ENCODE results near the gene WDR6. TPM values are rescaled to one million over a fixed set of nuclear protein-coding genes. Genes with fewer than 3 reads are reported as not detected.

The WDR6 gene, protein sequence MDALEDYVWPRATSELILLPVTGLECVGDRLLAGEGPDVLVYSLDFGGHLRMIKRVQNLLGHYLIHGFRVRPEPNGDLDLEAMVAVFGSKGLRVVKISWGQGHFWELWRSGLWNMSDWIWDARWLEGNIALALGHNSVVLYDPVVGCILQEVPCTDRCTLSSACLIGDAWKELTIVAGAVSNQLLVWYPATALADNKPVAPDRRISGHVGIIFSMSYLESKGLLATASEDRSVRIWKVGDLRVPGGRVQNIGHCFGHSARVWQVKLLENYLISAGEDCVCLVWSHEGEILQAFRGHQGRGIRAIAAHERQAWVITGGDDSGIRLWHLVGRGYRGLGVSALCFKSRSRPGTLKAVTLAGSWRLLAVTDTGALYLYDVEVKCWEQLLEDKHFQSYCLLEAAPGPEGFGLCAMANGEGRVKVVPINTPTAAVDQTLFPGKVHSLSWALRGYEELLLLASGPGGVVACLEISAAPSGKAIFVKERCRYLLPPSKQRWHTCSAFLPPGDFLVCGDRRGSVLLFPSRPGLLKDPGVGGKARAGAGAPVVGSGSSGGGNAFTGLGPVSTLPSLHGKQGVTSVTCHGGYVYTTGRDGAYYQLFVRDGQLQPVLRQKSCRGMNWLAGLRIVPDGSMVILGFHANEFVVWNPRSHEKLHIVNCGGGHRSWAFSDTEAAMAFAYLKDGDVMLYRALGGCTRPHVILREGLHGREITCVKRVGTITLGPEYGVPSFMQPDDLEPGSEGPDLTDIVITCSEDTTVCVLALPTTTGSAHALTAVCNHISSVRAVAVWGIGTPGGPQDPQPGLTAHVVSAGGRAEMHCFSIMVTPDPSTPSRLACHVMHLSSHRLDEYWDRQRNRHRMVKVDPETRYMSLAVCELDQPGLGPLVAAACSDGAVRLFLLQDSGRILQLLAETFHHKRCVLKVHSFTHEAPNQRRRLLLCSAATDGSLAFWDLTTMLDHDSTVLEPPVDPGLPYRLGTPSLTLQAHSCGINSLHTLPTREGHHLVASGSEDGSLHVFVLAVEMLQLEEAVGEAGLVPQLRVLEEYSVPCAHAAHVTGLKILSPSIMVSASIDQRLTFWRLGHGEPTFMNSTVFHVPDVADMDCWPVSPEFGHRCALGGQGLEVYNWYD
- total RNA-seq = 79.0 TPM
- long read RNA-seq, full-length matches to known transcripts = 141 of 218 reads
- long read RNA-seq, partial matches to known transcripts = 57 of 218 reads
- long read RNA-seq, other reads (novel, unspliced or antisense) = 20 of 218 reads

DNA sequence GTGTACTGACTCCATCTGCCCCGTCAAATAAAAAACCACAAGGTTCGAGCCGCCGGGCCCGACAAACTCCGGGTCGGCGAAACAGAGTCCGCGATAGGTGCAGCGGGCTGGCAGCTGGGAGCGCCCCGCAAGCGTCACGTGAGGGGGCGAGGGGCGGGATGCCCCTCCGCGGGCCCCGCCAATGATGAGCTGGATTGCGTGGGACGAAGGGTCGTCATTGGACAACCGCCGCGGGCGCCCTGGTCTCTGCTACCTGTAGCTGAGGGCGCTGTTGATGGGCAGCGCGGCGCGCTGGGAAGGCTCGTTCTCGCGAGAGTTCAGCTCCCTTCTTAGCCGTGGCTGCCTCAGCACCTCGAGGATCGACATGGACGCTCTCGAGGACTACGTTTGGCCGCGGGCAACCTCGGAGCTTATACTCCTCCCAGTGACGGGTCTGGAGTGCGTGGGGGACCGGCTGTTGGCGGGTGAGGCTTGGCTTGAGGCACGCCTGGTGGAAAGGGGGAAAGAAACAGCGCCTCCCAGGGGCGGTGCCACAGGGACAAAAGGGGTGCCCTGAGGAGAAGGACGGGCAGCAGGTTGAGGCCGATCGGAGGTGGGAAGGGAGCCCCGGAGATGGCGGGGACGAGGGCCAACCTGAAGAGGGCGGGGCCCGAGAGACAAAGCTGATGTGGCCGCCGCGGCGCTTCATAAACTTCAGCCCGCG is at the start of gene WDR6:
Gene WDR6, plus strand, starts transcription at position 324 of the 703 bp plus-strand sequence. Its CDS starts 41 bp downstream, at position 365.
- Histone ChIP-seq H3K27me3 (ENCODE audit: low read depth) (no peaks in the 10 kb centered on the region), H3K9me3 (replicated peaks) (no peaks in the 10 kb centered on the region), H3K4me3 (peak within 1 kb of the TSS; percentile 91), H3K27ac (replicated peaks) (peak within 1 kb of the TSS; percentile 98), H3K4me1 (peaks cover 38% of the 10 kb centered on the region), H3K36me3 (peaks cover 9% of the 10 kb centered on the region)
- DNase-seq = peak; percentile 97
- intact Hi-C loops (cut with micrococcal nuclease) = no loop called here
- TF ChIP-seq, protein P1, sequence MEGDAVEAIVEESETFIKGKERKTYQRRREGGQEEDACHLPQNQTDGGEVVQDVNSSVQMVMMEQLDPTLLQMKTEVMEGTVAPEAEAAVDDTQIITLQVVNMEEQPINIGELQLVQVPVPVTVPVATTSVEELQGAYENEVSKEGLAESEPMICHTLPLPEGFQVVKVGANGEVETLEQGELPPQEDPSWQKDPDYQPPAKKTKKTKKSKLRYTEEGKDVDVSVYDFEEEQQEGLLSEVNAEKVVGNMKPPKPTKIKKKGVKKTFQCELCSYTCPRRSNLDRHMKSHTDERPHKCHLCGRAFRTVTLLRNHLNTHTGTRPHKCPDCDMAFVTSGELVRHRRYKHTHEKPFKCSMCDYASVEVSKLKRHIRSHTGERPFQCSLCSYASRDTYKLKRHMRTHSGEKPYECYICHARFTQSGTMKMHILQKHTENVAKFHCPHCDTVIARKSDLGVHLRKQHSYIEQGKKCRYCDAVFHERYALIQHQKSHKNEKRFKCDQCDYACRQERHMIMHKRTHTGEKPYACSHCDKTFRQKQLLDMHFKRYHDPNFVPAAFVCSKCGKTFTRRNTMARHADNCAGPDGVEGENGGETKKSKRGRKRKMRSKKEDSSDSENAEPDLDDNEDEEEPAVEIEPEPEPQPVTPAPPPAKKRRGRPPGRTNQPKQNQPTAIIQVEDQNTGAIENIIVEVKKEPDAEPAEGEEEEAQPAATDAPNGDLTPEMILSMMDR (IDR thresholded peaks at IDR 0.05; ENCODE audit: borderline replicate concordance) = peak; percentile 55

DNA sequence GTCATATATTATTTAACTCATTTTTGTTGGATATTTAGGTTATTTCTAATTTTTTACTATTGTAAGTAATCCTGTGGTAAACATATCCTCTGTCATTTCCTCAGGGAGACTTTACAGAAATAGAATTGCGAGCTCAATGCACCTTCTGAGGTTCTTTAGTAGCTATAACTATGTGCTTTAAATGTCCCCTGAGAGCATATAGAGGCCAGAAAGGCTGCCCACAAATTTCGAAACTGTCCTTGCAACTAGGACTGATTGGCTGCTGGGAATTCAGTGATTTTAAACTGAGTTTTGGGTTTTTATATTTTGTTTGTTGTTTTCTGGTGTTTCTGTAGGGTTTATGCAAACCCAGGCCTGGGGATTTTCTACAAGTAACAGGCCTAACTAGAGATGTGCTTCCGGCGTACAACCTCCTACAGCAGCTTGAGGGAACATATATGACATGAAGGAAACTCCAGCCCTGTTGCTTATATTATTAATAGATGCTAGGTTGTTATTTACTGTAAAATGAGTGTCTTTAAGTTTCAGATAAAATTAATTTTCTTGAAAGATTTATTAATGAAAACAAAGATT is 46.3 kb upstream of the WDR6 start:
- Histone ChIP-seq H3K27me3 (ENCODE audit: low read depth) (no peaks in the 10 kb centered on the region), H3K9me3 (replicated peaks) (no peaks in the 10 kb centered on the region), H3K36me3 (peaks cover 45% of the 10 kb centered on the region), H3K4me1 (peaks cover 27% of the 10 kb centered on the region), H3K4me3 (no peak overlapping the region), H3K27ac (replicated peaks) (no peak overlapping the region)
- intact Hi-C loops (cut with micrococcal nuclease) = no loop called here
- TF ChIP-seq, protein P1 (IDR thresholded peaks at IDR 0.05; ENCODE audit: borderline replicate concordance) = no peak
- DNase-seq = no peak

DNA sequence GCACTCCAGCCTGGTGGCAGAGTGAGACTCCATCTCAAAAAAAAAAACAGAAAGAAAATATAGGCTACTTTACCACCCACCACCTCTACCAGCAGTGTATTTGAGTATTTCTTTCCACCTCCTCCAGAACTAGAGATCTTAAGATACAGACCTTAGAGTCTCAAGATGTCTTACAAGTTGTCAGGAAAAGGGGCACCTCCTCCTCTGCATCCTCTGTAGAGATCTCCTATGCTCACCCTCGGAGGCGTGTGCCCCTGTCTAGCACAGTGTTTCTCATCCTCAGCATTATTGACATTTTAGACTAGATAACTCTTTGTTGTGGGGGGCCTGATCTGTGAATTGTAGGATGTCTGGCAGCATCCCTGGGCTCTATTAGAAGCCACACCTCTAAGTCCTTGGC is 44.9 kb upstream of the WDR6 start:
- intact Hi-C loops (cut with micrococcal nuclease) = no loop called here
- DNase-seq = no peak
- Histone ChIP-seq H3K27me3 (ENCODE audit: low read depth) (no peaks in the 10 kb centered on the region), H3K4me3 (no peak overlapping the region), H3K36me3 (peaks cover 60% of the 10 kb centered on the region), H3K9me3 (replicated peaks) (no peaks in the 10 kb centered on the region), H3K4me1 (peaks cover 13% of the 10 kb centered on the region), H3K27ac (replicated peaks) (no peak overlapping the region)
- TF ChIP-seq, protein P1 (IDR thresholded peaks at IDR 0.05; ENCODE audit: borderline replicate concordance) = no peak

DNA sequence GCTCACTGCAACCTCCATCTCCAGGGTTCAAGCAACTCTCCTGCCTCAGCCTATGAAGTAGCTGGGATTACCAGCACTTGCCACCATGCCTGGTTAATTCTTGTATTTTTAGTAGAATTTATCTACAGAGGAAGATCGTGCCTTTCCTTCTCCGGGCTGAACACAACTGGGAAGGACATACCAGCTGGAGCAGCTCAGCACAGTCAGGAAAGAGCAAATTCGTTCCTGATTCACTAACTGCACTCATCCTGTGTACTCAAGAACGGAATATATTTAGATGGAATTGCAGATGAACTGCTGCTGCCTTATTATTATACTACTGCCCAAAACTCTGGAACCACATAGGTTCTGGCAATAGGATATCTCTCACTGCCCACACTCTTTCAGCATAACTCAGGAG is 44.3 kb upstream of the WDR6 start:
- no peak overlapping the region for H3K27ac ChIP-seq (replicated peaks)
- peaks cover 60% of the 10 kb centered on the region for H3K36me3 ChIP-seq
- H3K4me3 ChIP-seq = no peak overlapping the region
- TF ChIP-seq, protein P1 (IDR thresholded peaks at IDR 0.05; ENCODE audit: borderline replicate concordance) = no peak
- H3K4me1 ChIP-seq = peaks cover 7% of the 10 kb centered on the region
- no peaks in the 10 kb centered on the region for H3K27me3 ChIP-seq (ENCODE audit: low read depth)
- no peak for DNase-seq
- intact Hi-C loops (cut with micrococcal nuclease) = no loop called here
- H3K9me3 ChIP-seq (replicated peaks) = no peaks in the 10 kb centered on the region
